GM21723 (cell line): ENCODE data around the gene CCL5.

Experiments used
- ATAC-seq: cut with Tn5 transposase; IDR thresholded peaks from one replicate; pipeline ENCODE4 v1.9.1; 2021; ENCODE audit warnings: mild to moderate bottlenecking, moderate library complexity; ENCODE audit not compliant: unreplicated experiment

The CCL5 gene

GRCh38 chr17:35870906-35871819, 9.0 kb downstream of the CCL5 start:
- no peak for ATAC-seq

GRCh38 chr17:35868737-35869136, 11.4 kb downstream of the CCL5 start, which contains the start of gene HEATR9:
Gene HEATR9 (minus strand): TSS chr17:35868891. CDS start chr17:35868742, 149 bp downstream.
- ATAC-seq = no peak

- ATAC-seq = no peak
Observed at GRCh38 chr17:35867574-35867973, 12.6 kb downstream of the CCL5 start.

DNA sequence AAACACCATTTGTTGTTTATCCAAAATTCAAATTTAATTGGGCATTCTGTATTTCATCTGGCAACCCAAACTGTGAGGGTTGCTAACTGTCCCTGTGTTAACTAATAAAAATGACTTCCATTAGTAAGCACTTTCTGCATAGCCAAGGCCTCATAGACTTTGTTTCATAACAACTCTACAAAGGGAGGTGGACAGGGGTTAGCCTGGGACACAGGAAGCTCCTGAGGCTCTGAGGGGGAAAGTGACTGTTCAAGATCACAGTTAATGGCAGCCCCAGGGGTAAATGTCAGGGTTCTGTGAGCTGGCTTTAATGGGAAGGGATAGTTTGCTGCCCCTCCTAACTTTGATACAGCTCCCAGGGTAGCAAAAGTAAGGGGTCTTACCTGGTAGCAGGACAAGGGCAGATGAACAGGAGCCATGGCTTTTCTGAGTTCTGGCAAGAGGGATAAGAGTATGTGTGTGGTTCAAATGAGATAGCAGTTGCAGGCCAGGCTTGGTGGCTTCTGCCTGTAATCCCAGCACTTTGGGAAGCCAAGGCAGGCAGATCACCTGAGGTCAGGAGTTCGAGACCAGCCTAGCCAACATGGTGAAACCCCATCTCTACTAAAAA, 13.7 kb downstream of the CCL5 start:
- no peak for ATAC-seq

DNA sequence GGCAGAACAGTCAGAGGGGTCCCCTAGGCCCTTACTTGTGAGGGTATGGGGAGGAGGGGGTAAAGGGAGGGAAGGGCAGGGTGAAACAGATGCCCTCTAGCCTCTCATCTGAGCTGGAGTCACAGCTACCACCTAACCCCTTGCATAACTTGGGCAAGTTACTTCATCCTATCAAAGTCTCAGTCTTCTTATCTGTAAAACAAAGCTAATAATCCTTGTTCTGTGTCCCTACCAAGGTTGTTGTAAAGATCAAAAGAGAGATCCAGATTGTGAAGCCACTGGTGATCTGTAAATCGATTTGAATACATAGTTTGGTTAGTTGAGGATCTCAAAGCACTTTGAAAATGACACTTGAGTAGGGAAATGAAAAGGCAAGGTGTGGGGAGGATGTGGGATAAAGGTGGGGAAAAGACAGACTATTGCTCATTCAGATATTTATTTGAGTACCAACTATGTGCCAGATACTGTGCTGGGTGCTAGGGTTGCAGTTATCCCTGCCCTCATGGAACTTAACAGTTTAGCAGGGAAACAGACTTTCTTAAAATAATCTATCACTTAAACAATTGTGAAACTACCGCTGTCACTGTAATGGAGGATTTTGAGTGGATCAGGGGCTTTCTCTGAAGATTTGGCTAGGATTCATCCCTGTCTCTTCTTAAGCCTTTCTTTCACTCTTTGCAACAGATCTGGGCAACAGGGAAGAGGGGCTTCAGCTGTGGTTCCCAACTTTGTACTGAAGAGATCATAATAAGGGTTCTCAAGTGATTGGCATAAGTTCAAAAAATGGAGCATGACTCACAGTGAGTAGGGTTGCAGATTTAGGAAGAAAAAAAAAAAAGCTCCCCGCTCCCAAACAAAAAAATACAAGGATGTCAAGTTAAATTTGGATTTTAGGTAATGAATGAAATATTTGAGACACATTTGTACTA, 14.5 kb downstream of the CCL5 start:
- ATAC-seq = no peak

DNA sequence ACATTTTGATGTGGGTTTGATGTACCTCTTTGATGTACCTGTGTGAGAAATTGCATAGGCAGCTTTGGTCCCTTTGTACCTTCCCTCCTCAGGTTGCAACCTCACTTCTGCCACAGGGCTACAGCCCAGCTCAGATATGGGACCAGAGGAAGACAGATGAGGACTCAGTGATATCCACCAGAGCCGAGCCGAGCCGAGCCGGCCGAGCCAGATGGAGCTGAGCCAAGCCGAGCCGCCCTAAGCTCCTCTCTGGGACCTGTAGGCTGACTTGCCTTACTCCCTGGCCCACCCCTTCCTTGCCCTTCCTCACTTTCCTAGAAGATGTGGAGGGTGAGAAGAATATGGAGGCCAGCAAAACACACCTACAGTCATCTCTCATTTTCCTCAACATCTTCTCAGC, 15.3 kb downstream of the CCL5 start:
- no peak for ATAC-seq

GRCh38 chr17:35856603-35857002, 23.6 kb downstream of the CCL5 start:
- no peak for ATAC-seq

- no peak for ATAC-seq
Observed at GRCh38 chr17:35855965-35856364, 24.2 kb downstream of the CCL5 start.

DNA sequence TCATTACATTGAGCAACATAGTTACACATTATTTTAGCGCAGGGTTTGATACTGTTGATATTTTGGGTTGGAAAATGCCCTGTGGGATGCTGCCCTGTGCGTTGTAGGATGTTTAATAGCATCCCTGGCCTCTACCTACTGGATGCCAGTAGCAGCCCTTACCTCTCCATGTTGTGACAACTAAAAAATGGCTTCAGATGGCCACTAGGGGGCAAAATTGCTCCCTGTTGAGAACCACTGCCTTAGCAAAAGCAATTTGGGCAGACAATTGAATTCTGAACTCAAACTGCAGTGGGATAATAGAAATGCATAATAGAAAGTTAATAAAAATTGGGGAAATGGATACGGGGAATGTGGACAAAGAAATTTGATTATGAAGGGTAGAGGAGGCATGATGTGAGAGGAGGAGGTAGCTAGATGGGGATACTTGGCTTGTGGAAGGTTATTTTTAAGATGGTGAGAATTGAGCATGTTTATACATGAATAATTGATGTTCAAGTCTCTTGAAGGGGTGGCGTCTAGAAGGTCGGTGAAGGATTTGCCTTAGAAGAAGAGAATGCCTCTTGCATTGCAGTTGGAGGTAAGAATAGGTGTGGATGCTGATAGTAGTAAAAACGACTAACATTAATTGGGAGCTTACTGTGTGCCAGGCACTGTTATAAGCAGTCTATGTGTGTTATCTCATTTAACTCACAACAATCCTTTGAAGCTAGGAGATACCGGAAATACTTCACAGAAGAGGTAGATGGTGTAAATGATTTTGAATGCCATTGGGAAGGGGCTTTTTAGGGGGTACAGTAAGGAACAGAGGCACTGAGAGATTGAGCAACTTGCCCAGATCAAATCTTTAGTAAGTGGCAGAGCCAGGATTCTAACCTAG, 30.5 kb downstream of the CCL5 start:
- no peak for ATAC-seq

GRCh38 chr17:35847633-35848373, 32.4 kb downstream of the CCL5 start:
- ATAC-seq = no peak

- no peak for ATAC-seq
Observed at GRCh38 chr17:35847006-35847405, 33.2 kb downstream of the CCL5 start.

GRCh38 chr17:35846055-35846809, 33.9 kb downstream of the CCL5 start:
- no peak for ATAC-seq

GRCh38 chr17:35844547-35844946, 35.6 kb downstream of the CCL5 start:
- no peak for ATAC-seq

DNA sequence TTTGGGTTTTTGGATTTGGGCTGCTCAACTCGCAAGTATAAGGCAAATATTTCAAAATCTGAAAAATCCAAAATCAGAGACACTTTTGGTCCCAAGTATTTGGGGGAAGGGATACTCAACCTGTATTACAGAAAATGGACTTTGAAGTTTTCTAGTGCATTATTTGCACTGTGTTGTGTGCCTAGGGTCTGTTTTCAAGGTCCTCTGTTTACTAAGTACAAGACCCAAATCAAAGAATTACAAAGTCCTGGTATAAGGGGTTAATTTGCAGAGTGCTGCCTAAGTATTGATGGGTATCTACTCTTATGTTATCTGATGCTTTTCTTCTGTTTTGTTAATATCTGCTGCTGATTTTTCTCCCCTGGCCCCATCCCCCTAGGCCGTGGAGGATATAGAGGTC, 36.5 kb downstream of the CCL5 start:
- no peak for ATAC-seq

DNA sequence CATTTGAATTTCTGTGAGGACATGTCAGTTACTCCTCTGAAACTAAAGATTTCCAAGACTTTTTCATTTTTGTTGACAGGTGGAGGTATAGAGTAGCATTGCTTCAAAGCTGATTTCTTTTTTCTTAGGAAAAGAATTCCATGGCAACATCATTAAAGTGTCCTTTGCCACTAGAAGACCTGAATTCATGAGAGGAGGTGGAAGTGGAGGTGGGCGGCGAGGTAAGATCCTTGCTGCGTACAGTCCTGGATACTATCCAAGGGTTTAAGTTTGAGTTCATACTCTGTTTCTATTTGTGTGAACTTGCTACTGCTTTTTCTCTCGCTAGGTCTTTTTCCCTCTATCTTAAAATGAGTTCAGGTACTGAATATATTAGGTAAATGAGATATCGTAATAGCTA, 37.9 kb downstream of the CCL5 start:
- no peak for ATAC-seq

- no peak for ATAC-seq
Observed at GRCh38 chr17:35841505-35841904, 38.7 kb downstream of the CCL5 start.

- no peak for ATAC-seq
Observed at GRCh38 chr17:35841101-35841500, 39.1 kb downstream of the CCL5 start.

GRCh38 chr17:35825206-35825605, 55.0 kb downstream of the CCL5 start:
- ATAC-seq = no peak
